K562 (cell line): ENCODE data around the gene CCDC88A. TPM values are rescaled to one million over a fixed set of nuclear protein-coding genes. Genes with fewer than 3 reads are reported as not detected.

Source experiments
- ATAC-seq: fragments of 200-7000 bp; cut with Tn5 transposase; 3 replicates; pipeline ENCODE4 v1.9.1; 2020; ENCODE audit warnings: moderate library complexity
- BruUV-seq: library from RNA; stranded (reverse); fragments of 400-500 nt; replicated peaks from 2 replicates; lab custom pipeline; 2021; lab: Mats Ljungman, UMichigan
- CTCF ChIA-PET: fragments of 300-600 bp; formaldehyde crosslinking; extraction: SDS; loops from one replicate; lab custom pipeline; 2021; ENCODE audit warnings: low intra/inter-chr PET ratio; lab: Yijun Ruan, JAX
- POLR2A ChIA-PET: fragments of 300-600, 350-650 bp; sonication (Branson Sonifier 250); formaldehyde crosslinking; extraction: SDS; loops from one replicate; lab custom pipeline; 2021; ENCODE audit warnings: antibody characterized with exemption, inconsistent platforms; lab: Yijun Ruan, JAX
- DNase-seq, 4 experiments: peaks; one replicate each; pipeline versions ENCODE4 v3.0.0 to v3.0.0-alpha.2; 2011 to 2018; ENCODE audit warnings: low spot score in 3 of 4, mixed read lengths in 3 of 4; ENCODE audit errors: extremely low read depth in 1 of 4
- FAIRE-seq: peaks from 2 replicates; lab custom pipeline; 2011; peaks lifted over from hg19 to GRCh38; lab: Jason Lieb, UNC
- H2AFZ ChIP-seq: 2 replicates; pipeline ENCODE4 v1.6.0; 2011; ENCODE audit warnings: low read depth, low read length, control low read depth, inconsistent platforms
- H3K27ac ChIP-seq: fragments of 200-600 bp; 3 replicates; pipeline ENCODE4 v1.8.0; 2011; ENCODE audit warnings: low read depth, mild to moderate bottlenecking, control low read depth, inconsistent platforms, low read length, moderate library complexity, mixed read lengths; ENCODE audit errors: extremely low read depth
- H3K27me3 ChIP-seq, 2 experiments: fragments of 300-600 bp in 1 of 2; 2 replicates in 1 of 2; 3 replicates in 1 of 2; pipeline versions ENCODE4 v1.6.0 to v1.8.0; 2011; ENCODE audit warnings: inconsistent platforms in 2 of 2, low read length in 2 of 2, mild to moderate bottlenecking in 1 of 2, mixed read lengths in 1 of 2, moderate library complexity in 1 of 2; ENCODE audit not compliant: control insufficient read depth in 2 of 2, insufficient read depth in 2 of 2
- H3K36me3 ChIP-seq: fragments of 300-600 bp; 3 replicates; pipeline ENCODE4 v1.8.0; 2011; ENCODE audit warnings: mild to moderate bottlenecking, low read length, inconsistent platforms; ENCODE audit not compliant: control insufficient read depth, insufficient read depth
- H3K4me1 ChIP-seq, 2 experiments: fragments of 200-600 bp in 1 of 2; replicated peaks in 1 of 2; 2 replicates in 1 of 2; 3 replicates in 1 of 2; pipeline versions ENCODE4 v1.5.1 to v1.8.0; 2011; ENCODE audit warnings: inconsistent platforms in 2 of 2, low read length in 2 of 2, mild to moderate bottlenecking in 1 of 2, mixed read lengths in 1 of 2, moderate library complexity in 1 of 2; ENCODE audit not compliant: control insufficient read depth in 2 of 2, insufficient read depth in 2 of 2
- H3K4me2 ChIP-seq: 2 replicates; pipeline ENCODE4 v1.6.1; 2011; ENCODE audit warnings: low read length, control low read depth, inconsistent platforms, mixed read lengths; ENCODE audit not compliant: insufficient read depth
- H3K4me3 ChIP-seq: fragments of 200-600 bp; sonication (generic), shearing (Covaris generic); 2 replicates; pipeline ENCODE4 v1.5.1; 2016; ENCODE audit warnings: control low read depth, inconsistent platforms
- H3K79me2 ChIP-seq: fragments of 200-600 bp; 3 replicates; pipeline ENCODE4 v1.8.0; 2011; ENCODE audit warnings: low read length, inconsistent platforms; ENCODE audit not compliant: control insufficient read depth, insufficient read depth
- H3K9ac ChIP-seq, 2 experiments: 2 replicates each; pipeline versions ENCODE4 v1.6.0 to v1.6.1; 2011; ENCODE audit warnings: low read depth in 2 of 2, low read length in 2 of 2, control low read depth in 1 of 2, inconsistent platforms in 1 of 2, mild to moderate bottlenecking in 1 of 2, mixed read lengths in 1 of 2; ENCODE audit not compliant: insufficient read depth in 1 of 2
- H3K9me1 ChIP-seq: one replicate; pipeline ENCODE4 v1.6.0; 2011; ENCODE audit warnings: inconsistent platforms, mild to moderate bottlenecking, low read length, moderate library complexity; ENCODE audit not compliant: control insufficient read depth, insufficient read depth
- H3K9me3 ChIP-seq: replicated peaks from 2 replicates; pipeline ENCODE4 v1.5.1; 2011; ENCODE audit warnings: low read depth, low read length, inconsistent platforms; ENCODE audit not compliant: control insufficient read depth, insufficient read depth
- H4K20me1 ChIP-seq: replicated peaks from 2 replicates; pipeline ENCODE4 v1.6.1; 2011; ENCODE audit warnings: low read length, inconsistent platforms, mixed read lengths; ENCODE audit not compliant: control insufficient read depth, insufficient read depth
- BACH1 ChIP-seq: fragments of 200-800 bp; sonication (Bioruptor generic); IDR thresholded peaks from 2 replicates; pipeline ENCODE4 v1.6.1; 2016; ENCODE audit warnings: missing genetic modification characterization, missing compliant biosample characterization
- C11orf30 ChIP-seq: fragments of 450-650 bp; IDR thresholded peaks from 2 replicates; pipeline ENCODE4 v1.6.1; 2016; ENCODE audit warnings: low read depth, mild to moderate bottlenecking
- CBFA2T2 ChIP-seq: fragments of 450-650 bp; conservative IDR thresholded peaks from 2 replicates; pipeline ENCODE4 v1.6.1; 2017; ENCODE audit warnings: mild to moderate bottlenecking
- CHD4 ChIP-seq: fragments of 200-600 bp; sonication (generic); IDR thresholded peaks from 3 replicates; pipeline ENCODE4 v1.6.1; 2012; ENCODE audit warnings: low read depth, mild to moderate bottlenecking, mixed read lengths, low read length, inconsistent platforms; ENCODE audit not compliant: insufficient read depth, insufficient replicate concordance, poor library complexity, severe bottlenecking
- GATAD2B ChIP-seq: fragments of 450-650 bp; IDR thresholded peaks from 2 replicates; pipeline ENCODE4 v1.6.1; 2017; ENCODE audit warnings: mild to moderate bottlenecking, borderline replicate concordance
- HMBOX1 ChIP-seq: sonication (generic); IDR thresholded peaks from 2 replicates; pipeline ENCODE4 v1.6.1; 2016
- NRF1 ChIP-seq, 2 experiments: fragments of 450-650 bp; IDR thresholded peaks in 1 of 2; conservative IDR thresholded peaks in 1 of 2; 2 replicates each; pipeline ENCODE4 v1.6.1; 2014; ENCODE audit warnings: mild to moderate bottlenecking in 2 of 2
- PBX2 ChIP-seq, 2 experiments: IDR thresholded peaks in 1 of 2; conservative IDR thresholded peaks in 1 of 2; 2 replicates each; pipeline ENCODE4 v1.6.1; 2016; ENCODE audit warnings: low read depth in 2 of 2, mild to moderate bottlenecking in 1 of 2, missing compliant biosample characterization in 1 of 2, missing genetic modification characterization in 1 of 2, moderate library complexity in 1 of 2
- PHF8 ChIP-seq: fragments of 200-600 bp; sonication (generic); IDR thresholded peaks from 2 replicates; pipeline ENCODE4 v1.6.1; 2012; ENCODE audit warnings: mixed run types, mild to moderate bottlenecking, inconsistent platforms, low read length, moderate library complexity, borderline replicate concordance
- POLR2B ChIP-seq: fragments of 450-650 bp; IDR thresholded peaks from 2 replicates; pipeline ENCODE4 v1.6.1; 2018; ENCODE audit warnings: low read depth; ENCODE audit not compliant: partially characterized antibody
- PRPF4 ChIP-seq: fragments of 200-400 bp; formaldehyde crosslinking; IDR thresholded peaks from one replicate; pipeline ENCODE4 v1.6.1; 2017; ENCODE audit warnings: low read length, low read depth, mild to moderate bottlenecking; ENCODE audit not compliant: insufficient read depth, poor library complexity, severe bottlenecking
- RB1 ChIP-seq: fragments of 450-650 bp; IDR thresholded peaks from 2 replicates; pipeline ENCODE4 v1.6.1; 2017; ENCODE audit warnings: low read depth, mild to moderate bottlenecking
- RBM25 ChIP-seq: fragments of 200-400 bp; formaldehyde crosslinking; IDR thresholded peaks from 2 replicates; pipeline ENCODE4 v1.6.1; 2018; ENCODE audit warnings: low read length, low read depth, moderate library complexity; ENCODE audit not compliant: severe bottlenecking
- SMARCA4 ChIP-seq: fragments of 450-650 bp; IDR thresholded peaks from 2 replicates; pipeline ENCODE4 v1.6.1; 2016
- TCF3 ChIP-seq: sonication (generic); formaldehyde crosslinking; IDR thresholded peaks from 2 replicates; pipeline ENCODE4 v1.4.0; 2020; ENCODE audit warnings: mild to moderate bottlenecking, missing genetic modification reagents
- TGIF2 ChIP-seq: sonication (generic); formaldehyde crosslinking; IDR thresholded peaks from 2 replicates; pipeline ENCODE4 v1.8.1; 2022; ENCODE audit warnings: mild to moderate bottlenecking, missing genetic modification reagents, moderate library complexity
- ZBTB2 ChIP-seq: fragments of 450-650 bp; IDR thresholded peaks from 2 replicates; pipeline ENCODE4 v1.6.1; 2016; ENCODE audit warnings: antibody characterized with exemption
- ZC3H11A ChIP-seq: IDR thresholded peaks from 2 replicates; pipeline ENCODE4 v1.6.1; 2012; ENCODE audit warnings: low read depth, low read length, improper control_type of control experiment
- WGBS: fragments of 100-300 bp; shearing (Covaris generic); methylation state at CpG from one replicate; pipeline ENCODE4 v1.1.6; 2016; ENCODE audit warnings: low coverage, mixed read lengths; ENCODE audit not compliant: insufficient coverage; ENCODE audit errors: missing lambda C conversion rate; 5-methylcytosine and 5-hydroxymethylcytosine counted together
- in situ Hi-C: fragments of 300-500 bp; cut with MboI; formaldehyde crosslinking; loops from 4 replicates; pipeline ENCODE4 v1.15.0; 2018; ENCODE audit warnings: inconsistent platforms, mixed read lengths
- intact Hi-C: fragments of 100-400 bp; cut with micrococcal nuclease; formaldehyde crosslinking; loops from 2 replicates; pipeline ENCODE4 v1.14.2; 2022
- polyA plus RNA-seq, 8 experiments: library from polyadenylated mRNA; depleted of rRNA in 4 of 8; stranded (reverse) in 5 of 8; unstranded in 3 of 8; fragments of >200 nt; fragmentation: Nextera tagmentation in 2 of 8; fragmentation: Illumina TruSeq in 1 of 8; extraction: Ambion mirVana in 2 of 8; extraction: Trizol in 1 of 8; gene quantifications; 2 replicates each; pipeline versions ENCODE4 v1.2.1 to v1.2.3, GENCODE V29; 2011 to 2014; ENCODE audit warnings: inconsistent platforms in 1 of 8, missing spikeins in 1 of 8
- total RNA-seq, 7 experiments: library from RNA; depleted of rRNA in 6 of 7; stranded (reverse); fragments of >200 nt in 6 of 7; fragmentation: Illumina TruSeq in 2 of 7; extraction: Trizol in 2 of 7; gene quantifications; 2 replicates each; pipeline versions ENCODE4 v1.2.1 to v1.2.3, GENCODE V29; 2011 to 2021; ENCODE audit warnings: low replicate concordance in 1 of 7

Gene CCDC88A
- total and polyA plus RNA-seq, 9 of the 15 experiments (the other 6 are each of a cell fraction or from before 2014, with no cell fraction given): 29.3 to 102 (median 55.6) TPM

GRCh38 chr2:55365303-55365702, 54.4 kb downstream of the CCDC88A start:
- Histone ChIP-seq H3K4me3 (no peak overlapping the region), H2AFZ (no peak overlapping the region), H3K27ac (peak overlapping the region; percentile 64; the same call in 1 of the 3 replicates), H3K9me1 (no peaks in the 10 kb centered on the region), H3K4me1 (peaks cover 3 to 8% of the 10 kb centered on the region in 2 experiments; a peak in 2 of 5 replicates), H3K9ac (no peak overlapping the region), H3K27me3 (no peaks in the 10 kb centered on the region), H3K36me3 (peaks cover 27% of the 10 kb centered on the region; the same call in 1 of the 3 replicates), H3K79me2 (no peaks in the 10 kb centered on the region; the same call in 2 of the 3 replicates), H3K4me2 (no peak overlapping the region), H3K9me3 (no peaks in the 10 kb centered on the region), H4K20me1 (no peaks in the 10 kb centered on the region)
- peak; percentile 80 for ATAC-seq
- FAIRE-seq: peak; percentile 44
- BruUV-seq: no TSS peak
- ChIA-PET CTCF (no interaction called here), POLR2A (interaction anchor here (0.8 to 1.3 kb wide), 3 partner anchors 15 to 155 kb away, joined by 3 to 4 read pairs (median 3); no protein-coding TSS in a partner anchor)
- DNase-seq: peak in 3 of 4 experiments; percentile 8 to 17 (median 15)
- WGBS: 4% methylated on average over 3 of the region's 3 CpGs
- intact Hi-C loops (loop anchor here (5.0 kb wide), 1 partner anchor 52 kb away; the partner anchor contains the start of gene CCDC88A), in situ Hi-C loops (no loop called here)
- no peak for TF ChIP-seq ZC3H11A
- TF ChIP-seq PRPF4: no peak
- no peak for TF ChIP-seq CHD4
- peak; percentile 41; the same call in 1 of the 2 replicates for TF ChIP-seq TCF3
- TF ChIP-seq POLR2B: no peak
- TF ChIP-seq RB1: no peak
- no peak for TF ChIP-seq BACH1 (tag)
- no peak for TF ChIP-seq PBX2 (CRISPR knock-in tag; IDR thresholded peaks at IDR 0.05; ENCODE audit: low read depth)
- TF ChIP-seq PBX2 (tag; conservative IDR thresholded peaks at IDR 0.05; ENCODE audit: low read depth): no peak
- TF ChIP-seq TGIF2: no peak
- no peak for TF ChIP-seq PHF8
- TF ChIP-seq SMARCA4: peak; percentile 73; the same call in 1 of the 2 replicates
- no peak for TF ChIP-seq NRF1 (conservative IDR thresholded peaks at IDR 0.05 in 1 of 2, IDR thresholded peaks at IDR 0.05 in 1 of 2)
- TF ChIP-seq HMBOX1: no peak
- 0 out of 2 replicates have a peak, but pooled peaks have one; percentile 41 for TF ChIP-seq GATAD2B
- no peak for TF ChIP-seq RBM25
- peak; percentile 48; the same call in 1 of the 2 replicates for TF ChIP-seq C11orf30
- TF ChIP-seq ZBTB2: no peak
- no peak for TF ChIP-seq CBFA2T2
